Pancreas (tissue), 10 donors: ENCODE measurements around the gene AXL. TPM values are rescaled to one million over a fixed set of nuclear protein-coding genes. Genes with fewer than 3 reads are reported as not detected.

Experiments used
- ATAC-seq, 4 donors: fragments of 200-7000 bp; cut with Tn5 transposase; one replicate each; pipeline versions ENCODE4 v1.8.0 to v1.9.1; 2020; ENCODE audit warnings: mild to moderate bottlenecking in 4 of 4, moderate library complexity in 4 of 4
- DNase-seq, 6 donors: peaks; one replicate each; pipeline ENCODE4 v3.0.0-alpha.2; 2020
- FAIRE-seq: peaks from 2 replicates; lab custom pipeline; 2012; peaks lifted over from hg19 to GRCh38; lab: Jason Lieb, UNC
- H3K27ac ChIP-seq, 4 donors: fragments of 200-600 bp; sonication (generic); 1 replicate in 3 of 4; 2 replicates in 1 of 4; pipeline versions ENCODE4 v1.5.0 to v1.8.0; 2020
- H3K27me3 ChIP-seq, 4 donors: fragments of 200-600 bp; one replicate each; pipeline ENCODE4 v1.8.0; 2021
- H3K36me3 ChIP-seq, 3 donors: fragments of 200-600 bp; sonication (generic) in 1 of 3; one replicate each; pipeline versions ENCODE4 v1.5.0 to v1.8.0; 2020 to 2021
- H3K4me1 ChIP-seq, 3 donors: fragments of 200-600 bp; one replicate each; pipeline ENCODE4 v1.8.0; 2021
- H3K4me3 ChIP-seq, 4 donors: fragments of 200-600 bp; sonication (generic) in 2 of 4; one replicate each; pipeline versions ENCODE4 v1.5.0 to v1.8.0; 2020 to 2021
- H3K9me3 ChIP-seq, 4 donors: fragments of 200-600 bp; one replicate each; pipeline ENCODE4 v1.8.0; 2021
- whole genome bisulfite sequencing, 2 donors: extraction: QIAGEN DNeasy Blood & Tissue Kit; methylation state at CpG; one replicate each; pipeline ENCODE4 v1.1.7; 2013; 5-methylcytosine and 5-hydroxymethylcytosine counted together
- intact Hi-C, 3 donors: fragments of 100-400 bp; cut with DNase I; formaldehyde crosslinking; loops; one replicate each; pipeline versions ENCODE4 v1.11.1 to v1.14.2; 2022
- polyA plus RNA-seq, 2 donors: library from polyadenylated mRNA; stranded (reverse); fragments of 200-250 nt; gene quantifications; one replicate each; pipeline ENCODE4 v1.2.3, GENCODE V29; 2013
- total RNA-seq, 6 donors: library from RNA; stranded (reverse); fragmentation: NEBNext Ultra II Directional in 4 of 6; extraction: Animal tissue kit (Norgen Biotek cat#: 25700) in 4 of 6; gene quantifications; one replicate each; pipeline versions ENCODE4 v1.2.1 to v1.2.4, GENCODE V29; 2021 to 2023
- TF ChIP-seq, protein P1 (sequence below), 4 donors: fragments of 200-600 bp; sonication (generic) in 3 of 4; IDR thresholded peaks; one replicate each; pipeline versions ENCODE4 v1.5.0 to v1.8.0; 2021; ENCODE audit warnings: antibody characterized with exemption in 4 of 4
- donor health status: healthy with polysubstance abuse.
- donor health status: DM: no; HTN: no; CAD: no; lungs with moderate emphysema.
- donor health status: DM: no; HTN: no; CAD: no.
- donor health status: control.
- donor health status: control.
- donor health status: Bipolar disorder and iron deficiency.
- donor health status: DM: yes; HTN: yes; CAD: no.
- donor health status: DM: no; HTN: no; CAD: no.
- donor health status: DM: no; HTN: no; CAD: no.
- donor health status: DM: yes; HTN: yes; CAD: no.

Gene AXL
- total and polyA plus RNA-seq, 8 donors, result 1.2 to 16.6 (median 3.3) TPM

DNA sequence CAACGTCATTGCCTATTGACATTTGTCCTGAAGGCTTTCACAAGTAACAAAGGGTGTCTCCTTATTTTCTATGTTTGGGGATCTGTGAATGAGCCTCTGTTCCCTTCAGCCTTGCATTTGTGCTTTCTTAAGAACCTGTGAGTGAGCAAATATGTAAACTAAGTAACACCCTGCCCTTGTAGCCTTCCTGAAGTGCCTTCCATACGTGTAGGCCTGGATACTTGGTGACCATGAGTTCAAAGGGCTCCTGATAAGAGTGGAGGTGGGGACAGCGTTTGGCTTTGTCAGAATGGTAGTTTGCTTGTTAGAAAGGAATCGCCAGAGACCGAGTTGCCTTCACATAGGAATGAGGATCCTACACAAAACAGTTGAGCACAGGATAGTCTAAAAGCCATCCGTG is 76.5 kb downstream of the AXL start:
- H3K27ac ChIP-seq, result no peak overlapping the region
- 58 to 63% methylated on average over 6 of the region's 6 CpGs for WGBS, 2 donors
- DNase-seq (no peak), FAIRE-seq (no peak), ATAC-seq (no peak)
- no peak overlapping the region for H3K4me3 ChIP-seq
- no peaks in the 10 kb centered on the region for H3K9me3 ChIP-seq
- H3K4me1 ChIP-seq, result peaks cover 0 to 12% (median 0%) of the 10 kb centered on the region in 3 donors
- TF ChIP-seq, protein P1, sequence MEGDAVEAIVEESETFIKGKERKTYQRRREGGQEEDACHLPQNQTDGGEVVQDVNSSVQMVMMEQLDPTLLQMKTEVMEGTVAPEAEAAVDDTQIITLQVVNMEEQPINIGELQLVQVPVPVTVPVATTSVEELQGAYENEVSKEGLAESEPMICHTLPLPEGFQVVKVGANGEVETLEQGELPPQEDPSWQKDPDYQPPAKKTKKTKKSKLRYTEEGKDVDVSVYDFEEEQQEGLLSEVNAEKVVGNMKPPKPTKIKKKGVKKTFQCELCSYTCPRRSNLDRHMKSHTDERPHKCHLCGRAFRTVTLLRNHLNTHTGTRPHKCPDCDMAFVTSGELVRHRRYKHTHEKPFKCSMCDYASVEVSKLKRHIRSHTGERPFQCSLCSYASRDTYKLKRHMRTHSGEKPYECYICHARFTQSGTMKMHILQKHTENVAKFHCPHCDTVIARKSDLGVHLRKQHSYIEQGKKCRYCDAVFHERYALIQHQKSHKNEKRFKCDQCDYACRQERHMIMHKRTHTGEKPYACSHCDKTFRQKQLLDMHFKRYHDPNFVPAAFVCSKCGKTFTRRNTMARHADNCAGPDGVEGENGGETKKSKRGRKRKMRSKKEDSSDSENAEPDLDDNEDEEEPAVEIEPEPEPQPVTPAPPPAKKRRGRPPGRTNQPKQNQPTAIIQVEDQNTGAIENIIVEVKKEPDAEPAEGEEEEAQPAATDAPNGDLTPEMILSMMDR (IDR thresholded peaks at IDR 0.05), result no peak
- H3K36me3 ChIP-seq, result peaks cover 9 to 78% (median 44%) of the 10 kb centered on the region in 3 donors
- intact Hi-C loops, result no loop called here
- no peaks in the 10 kb centered on the region for H3K27me3 ChIP-seq

GRCh38 chr19:41296433-41296871 is 77.4 kb downstream of the AXL start:
- H3K27ac ChIP-seq, result peak overlapping the region in 2 of 4 donors; percentile 42 to 51
- H3K4me3 ChIP-seq, result no peak overlapping the region
- peaks cover 0 to 12% (median 0%) of the 10 kb centered on the region in 3 donors for H3K4me1 ChIP-seq
- FAIRE-seq (no peak), ATAC-seq (peak in 2 of 4 donors; percentile 8 to 59), DNase-seq (no peak)
- TF ChIP-seq, protein P1 (IDR thresholded peaks at IDR 0.05), result no peak
- intact Hi-C loops, result no loop called here
- peaks cover 9 to 78% (median 44%) of the 10 kb centered on the region in 3 donors for H3K36me3 ChIP-seq
- H3K9me3 ChIP-seq, result no peaks in the 10 kb centered on the region
- WGBS, 2 donors, result 74 to 75% methylated on average over 2 of the region's 2 CpGs
- H3K27me3 ChIP-seq, result no peaks in the 10 kb centered on the region

GRCh38 chr19:41297628-41298347 is 78.8 kb downstream of the AXL start:
- FAIRE-seq (no peak), ATAC-seq (peak in 2 of 4 donors; percentile 32 to 44), DNase-seq (no peak)
- Histone ChIP-seq H3K36me3 (peaks cover 9 to 73% (median 40%) of the 10 kb centered on the region in 3 donors), H3K27ac (peak overlapping the region in 3 of 4 donors; percentile 40 to 67 (median 50)), H3K4me3 (no peak overlapping the region), H3K9me3 (no peaks in the 10 kb centered on the region), H3K4me1 (peaks cover 0 to 12% (median 0%) of the 10 kb centered on the region in 3 donors), H3K27me3 (no peaks in the 10 kb centered on the region)
- TF ChIP-seq, protein P1 (IDR thresholded peaks at IDR 0.05), result no peak
- 71 to 80% methylated on average over 7 of the region's 7 CpGs for WGBS, 2 donors
- intact Hi-C loops, result no loop called here

GRCh38 chr19:41298348-41298964 is 79.4 kb downstream of the AXL start:
- DNase-seq (peak in 3 of 6 donors; percentile 59 to 71 (median 62)), FAIRE-seq (no peak), ATAC-seq (peak in 3 of 4 donors; percentile 77 to 90 (median 82))
- Histone ChIP-seq H3K9me3 (no peaks in the 10 kb centered on the region), H3K36me3 (peaks cover 8 to 73% (median 37%) of the 10 kb centered on the region in 3 donors), H3K27me3 (no peaks in the 10 kb centered on the region), H3K4me1 (peaks cover 0 to 12% (median 0%) of the 10 kb centered on the region in 3 donors), H3K4me3 (no peak overlapping the region), H3K27ac (peak overlapping the region in 3 of 4 donors; percentile 40 to 67 (median 50))
- 48 to 50% methylated on average over 4 of the region's 4 CpGs for WGBS, 2 donors
- intact Hi-C loops, result no loop called here
- TF ChIP-seq, protein P1 (IDR thresholded peaks at IDR 0.05), result no peak
